IMR-90 (cell line): ENCODE data around the gene CPEB2. TPM values are rescaled to one million over a fixed set of nuclear protein-coding genes. Genes with fewer than 3 reads are reported as not detected.

Experiments
- ATAC-seq: fragments of 200-7000 bp; cut with Tn5 transposase; 2 replicates; pipeline ENCODE4 v1.9.1; 2020; ENCODE audit warnings: low read depth, mild to moderate bottlenecking, moderate library complexity
- BruUV-seq: library from RNA; stranded (reverse); fragments of 400-500 nt; replicated peaks from 2 replicates; lab custom pipeline; 2021; lab: Mats Ljungman, UMichigan
- CTCF ChIA-PET: fragments of 300-600 bp; formaldehyde crosslinking; extraction: SDS; loops from one replicate; lab custom pipeline; 2021; ENCODE audit warnings: antibody characterized with exemption; lab: Yijun Ruan, JAX
- POLR2A ChIA-PET: fragments of 300-600 bp; sonication (Branson Sonifier 250); formaldehyde crosslinking; loops from one replicate; lab custom pipeline; 2022; ENCODE audit warnings: antibody characterized with exemption; ENCODE audit not compliant: unreplicated experiment; lab: Charles Lee
- DNase-seq: peaks from one replicate; pipeline ENCODE4 v3.0.0; 2013
- H2AFZ ChIP-seq: replicated peaks from 2 replicates; pipeline ENCODE3; 2013; ENCODE audit warnings: low read length, mild to moderate bottlenecking; ENCODE audit not compliant: poor library complexity
- H2AK5ac ChIP-seq: 2 replicates; pipeline ENCODE4 v1.6.1; 2013; ENCODE audit warnings: low read depth, low read length, inconsistent platforms
- H2AK9ac ChIP-seq: replicated peaks from 2 replicates; pipeline ENCODE3; 2013; ENCODE audit warnings: mild to moderate bottlenecking, low read depth, low read length, moderate library complexity; ENCODE audit not compliant: poor library complexity
- H2BK120ac ChIP-seq: 2 replicates; pipeline ENCODE4 v1.6.1; 2013; ENCODE audit warnings: low read depth, low read length, inconsistent platforms
- H2BK15ac ChIP-seq: 3 replicates; pipeline ENCODE4 v1.6.1; 2013; ENCODE audit warnings: low read depth, low read length, inconsistent platforms
- H2BK20ac ChIP-seq: 2 replicates; pipeline ENCODE4 v1.6.1; 2013; ENCODE audit warnings: low read depth, mild to moderate bottlenecking, inconsistent platforms, low read length, moderate library complexity
- H2BK5ac ChIP-seq: 2 replicates; pipeline ENCODE4 v1.6.1; 2013; ENCODE audit warnings: mild to moderate bottlenecking, low read depth, low read length, inconsistent platforms; ENCODE audit not compliant: poor library complexity, severe bottlenecking
- H3K14ac ChIP-seq: replicated peaks from 2 replicates; pipeline ENCODE4 v1.6.1; 2013; ENCODE audit warnings: low read depth, low read length, inconsistent platforms
- H3K18ac ChIP-seq: 2 replicates; pipeline ENCODE4 v1.6.1; 2013; ENCODE audit warnings: low read depth, low read length, control low read depth
- H3K23ac ChIP-seq: 2 replicates; pipeline ENCODE4 v1.6.1; 2013; ENCODE audit warnings: low read depth, low read length, inconsistent platforms
- H3K27ac ChIP-seq: 2 replicates; pipeline ENCODE4 v1.5.1; 2013; ENCODE audit warnings: mild to moderate bottlenecking, control low read depth, low read length; ENCODE audit not compliant: insufficient read depth
- H3K27me3 ChIP-seq: 2 replicates; pipeline ENCODE4 v1.6.1; 2013; ENCODE audit warnings: low read length; ENCODE audit not compliant: control insufficient read depth, insufficient read depth
- H3K36me3 ChIP-seq: 2 replicates; pipeline ENCODE4 v1.6.1; 2013; ENCODE audit warnings: low read length, mixed read lengths; ENCODE audit not compliant: control insufficient read depth, insufficient read depth
- H3K4ac ChIP-seq: 2 replicates; pipeline ENCODE4 v1.6.1; 2013; ENCODE audit warnings: low read depth, low read length, inconsistent platforms
- H3K4me1 ChIP-seq: 2 replicates; pipeline ENCODE4 v1.6.1; 2013; ENCODE audit warnings: low read length, mixed read lengths; ENCODE audit not compliant: control insufficient read depth, insufficient read depth
- H3K4me2 ChIP-seq: 2 replicates; pipeline ENCODE4 v1.6.1; 2013; ENCODE audit warnings: low read depth, mild to moderate bottlenecking, control low read depth, low read length, moderate library complexity
- H3K4me3 ChIP-seq: 2 replicates; pipeline ENCODE4 v1.5.1; 2013; ENCODE audit warnings: low read depth, mild to moderate bottlenecking, control low read depth, low read length, moderate library complexity; ENCODE audit not compliant: insufficient read depth
- H3K56ac ChIP-seq: 2 replicates; pipeline ENCODE4 v1.6.1; 2013; ENCODE audit warnings: low read length, inconsistent platforms; ENCODE audit not compliant: insufficient read depth; ENCODE audit errors: extremely low read depth
- H3K79me1 ChIP-seq, 2 experiments: 2 replicates each; pipeline ENCODE4 v1.6.1; 2013; ENCODE audit warnings: low read length in 2 of 2, inconsistent platforms in 1 of 2, low read depth in 1 of 2
- H3K9ac ChIP-seq: 2 replicates; pipeline ENCODE4 v1.6.1; 2013; ENCODE audit warnings: low read depth, low read length, control low read depth
- H3K9me1 ChIP-seq: 2 replicates; pipeline ENCODE4 v1.6.1; 2013; ENCODE audit warnings: low read length, inconsistent platforms; ENCODE audit not compliant: insufficient read depth
- H3K9me3 ChIP-seq: 2 replicates; pipeline ENCODE4 v1.6.1; 2013; ENCODE audit warnings: low read length; ENCODE audit not compliant: control insufficient read depth, insufficient read depth
- H4K20me1 ChIP-seq: 2 replicates; pipeline ENCODE4 v1.6.1; 2013; ENCODE audit warnings: low read length, inconsistent platforms; ENCODE audit not compliant: insufficient read depth
- H4K5ac ChIP-seq: 2 replicates; pipeline ENCODE4 v1.6.1; 2013; ENCODE audit warnings: mild to moderate bottlenecking, low read depth, low read length, control low read depth
- H4K8ac ChIP-seq, 2 experiments: 2 replicates each; pipeline ENCODE4 v1.6.1; 2013; ENCODE audit warnings: low read depth in 2 of 2, low read length in 2 of 2, control low read depth in 1 of 2, inconsistent platforms in 1 of 2
- H4K91ac ChIP-seq: 2 replicates; pipeline ENCODE4 v1.6.1; 2013; ENCODE audit warnings: low read depth, low read length, inconsistent platforms; ENCODE audit not compliant: insufficient read depth
- BHLHE40 ChIP-seq: fragments of 150-350 bp; IDR thresholded peaks from 2 replicates; pipeline ENCODE4 v1.6.1; 2016; ENCODE audit warnings: mild to moderate bottlenecking, low read depth, low read length
- CEBPB ChIP-seq: IDR thresholded peaks from 2 replicates; pipeline ENCODE4 v1.6.1; 2012; ENCODE audit warnings: low read depth, low read length, improper control_type of control experiment
- CHD1 ChIP-seq: IDR thresholded peaks from 2 replicates; pipeline ENCODE4 v1.6.1; 2012; ENCODE audit warnings: low read depth, low read length, improper control_type of control experiment
- FOS ChIP-seq: fragments of 150-350 bp; IDR thresholded peaks from 2 replicates; pipeline ENCODE4 v1.6.1; 2016; ENCODE audit warnings: low read depth, low read length
- MAFK ChIP-seq: IDR thresholded peaks from 2 replicates; pipeline ENCODE4 v1.6.1; 2012; ENCODE audit warnings: low read depth, low read length, improper control_type of control experiment
- MAZ ChIP-seq: IDR thresholded peaks from 2 replicates; pipeline ENCODE4 v1.6.1; 2012; ENCODE audit warnings: low read depth, mild to moderate bottlenecking, low read length, improper control_type of control experiment, moderate library complexity, borderline replicate concordance
- MXI1 ChIP-seq: IDR thresholded peaks from 2 replicates; pipeline ENCODE4 v1.6.1; 2012; ENCODE audit warnings: low read depth, mild to moderate bottlenecking, low read length, moderate library complexity, borderline replicate concordance
- NFE2L2 ChIP-seq: fragments of 150-350 bp; IDR thresholded peaks from 2 replicates; pipeline ENCODE4 v1.6.1; 2016; ENCODE audit warnings: low read depth, mild to moderate bottlenecking, low read length
- POLR2A ChIP-seq: IDR thresholded peaks from 2 replicates; pipeline ENCODE4 v1.6.1; 2012; ENCODE audit warnings: mild to moderate bottlenecking, low read depth, low read length
- RAD21 ChIP-seq: IDR thresholded peaks from 2 replicates; pipeline ENCODE4 v1.6.1; 2012; ENCODE audit warnings: low read length, improper control_type of control experiment
- RCOR1 ChIP-seq: IDR thresholded peaks from 2 replicates; pipeline ENCODE4 v1.6.1; 2012; ENCODE audit warnings: mild to moderate bottlenecking, low read length, improper control_type of control experiment; ENCODE audit not compliant: insufficient replicate concordance
- RFX5 ChIP-seq: IDR thresholded peaks from 2 replicates; pipeline ENCODE4 v1.8.0; 2012; ENCODE audit warnings: low read depth, mild to moderate bottlenecking, low read length, moderate library complexity
- SMC3 ChIP-seq: fragments of 150-350 bp; IDR thresholded peaks from 2 replicates; pipeline ENCODE4 v1.6.1; 2016; ENCODE audit warnings: low read depth, mild to moderate bottlenecking, antibody characterized with exemption, low read length, moderate library complexity
- WGBS, 2 experiments: methylation state at CpG; one replicate each; pipeline versions ENCODE4 v1.1.5 to v1.1.7; 2013; ENCODE audit warnings: missing lambda C conversion rate in 2 of 2; ENCODE audit not compliant: insufficient read length in 1 of 2; ENCODE audit errors: extremely low coverage in 2 of 2; 5-methylcytosine and 5-hydroxymethylcytosine counted together
- dilution Hi-C: fragments of 300-500 bp; cut with HindIII; formaldehyde crosslinking; loops from one replicate; pipeline ENCODE4 v1.14.3; 2018; ENCODE audit warnings: low sequenced_read_pairs; ENCODE audit not compliant: unreplicated experiment
- in situ Hi-C: fragments of 300-500 bp; cut with MboI; formaldehyde crosslinking; loops from 3 replicates; pipeline ENCODE4 v1.14.3; 2019; ENCODE audit warnings: low sequenced_read_pairs, inconsistent platforms, mixed read lengths
- intact Hi-C: fragments of 100-400 bp; cut with micrococcal nuclease; formaldehyde crosslinking; loops from 2 replicates; pipeline ENCODE4 v1.10.0; 2022
- polyA plus RNA-seq, 3 experiments: library from polyadenylated mRNA; depleted of rRNA; stranded (reverse); fragments of >200 nt; gene quantifications; 2 replicates each; pipeline ENCODE4 v1.2.3, GENCODE V29; 2012; ENCODE audit warnings: low replicate concordance in 1 of 3
- total RNA-seq: library from RNA; depleted of rRNA; stranded (reverse); fragments of >200 nt; gene quantifications from 2 replicates; pipeline ENCODE4 v1.2.3, GENCODE V29; 2012
- TF ChIP-seq, protein P1 (sequence below): fragments of 150-350 bp; IDR thresholded peaks from 2 replicates; pipeline ENCODE4 v1.6.1; 2017; ENCODE audit warnings: mild to moderate bottlenecking, antibody characterized with exemption, low read length, low read depth
- TF ChIP-seq, protein P2 (sequence below): fragments of 150-350 bp; IDR thresholded peaks from 2 replicates; pipeline ENCODE4 v1.6.1; 2016; ENCODE audit warnings: low read depth, mild to moderate bottlenecking, low read length, moderate library complexity, borderline replicate concordance
- TF ChIP-seq, protein P3 (sequence below): conservative IDR thresholded peaks from 2 replicates; pipeline ENCODE4 v1.5.1; 2012; ENCODE audit warnings: mild to moderate bottlenecking, low read depth, low read length, improper control_type of control experiment

Gene CPEB2
- total and polyA plus RNA-seq, 2 of the 4 experiments (the other 2 are of a cell fraction): 10.6 to 12.0 TPM

DNA sequence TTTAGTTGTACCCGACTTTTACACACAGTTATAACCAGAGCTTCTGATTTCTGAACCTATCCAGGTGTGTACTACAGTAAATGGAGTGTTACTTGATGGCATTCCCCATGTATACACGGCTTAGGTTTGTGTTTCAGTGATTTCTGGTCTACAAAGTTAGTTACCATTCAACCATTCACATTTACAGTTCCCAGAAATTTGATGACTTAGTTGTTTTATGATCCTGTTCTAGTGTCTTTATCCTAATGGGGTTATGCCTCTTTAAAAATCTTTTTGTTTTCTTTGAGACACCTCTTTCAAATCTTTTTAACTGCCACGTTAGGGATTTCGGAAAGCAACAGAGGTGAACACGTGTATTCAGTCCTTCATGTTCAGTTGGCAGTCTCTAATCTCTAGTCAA, 23.4 kb downstream of the CPEB2 start:
- peaks cover 10% of the 10 kb centered on the region; the same call in 1 of the 2 replicates for H4K20me1 ChIP-seq
- H2AK5ac ChIP-seq: no peak overlapping the region
- ATAC-seq (no peak), DNase-seq (no peak)
- intact Hi-C loops: no loop called here
- POLR2A ChIA-PET: no interaction called here
- H3K4me3 ChIP-seq: no peak overlapping the region
- H2AK9ac ChIP-seq: no peak overlapping the region
- H2BK15ac ChIP-seq: no peak overlapping the region
- H3K9me1 ChIP-seq: no peaks in the 10 kb centered on the region
- no peak overlapping the region for H3K4me2 ChIP-seq
- peaks cover 9 to 31% of the 10 kb centered on the region in 2 experiments; a peak in 3 of 4 replicates for H3K79me1 ChIP-seq
- TF ChIP-seq CHD1 (no peak), MXI1 (no peak), MAZ (no peak), CEBPB (no peak), MAFK (no peak), BHLHE40 (no peak), NFE2L2 (no peak), POLR2A (no peak), FOS (no peak), RCOR1 (no peak), RAD21 (no peak), RFX5 (no peak), SMC3 (no peak)
- TF ChIP-seq, protein P1, sequence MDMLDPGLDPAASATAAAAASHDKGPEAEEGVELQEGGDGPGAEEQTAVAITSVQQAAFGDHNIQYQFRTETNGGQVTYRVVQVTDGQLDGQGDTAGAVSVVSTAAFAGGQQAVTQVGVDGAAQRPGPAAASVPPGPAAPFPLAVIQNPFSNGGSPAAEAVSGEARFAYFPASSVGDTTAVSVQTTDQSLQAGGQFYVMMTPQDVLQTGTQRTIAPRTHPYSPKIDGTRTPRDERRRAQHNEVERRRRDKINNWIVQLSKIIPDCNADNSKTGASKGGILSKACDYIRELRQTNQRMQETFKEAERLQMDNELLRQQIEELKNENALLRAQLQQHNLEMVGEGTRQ: no peak
- TF ChIP-seq, protein P2, sequence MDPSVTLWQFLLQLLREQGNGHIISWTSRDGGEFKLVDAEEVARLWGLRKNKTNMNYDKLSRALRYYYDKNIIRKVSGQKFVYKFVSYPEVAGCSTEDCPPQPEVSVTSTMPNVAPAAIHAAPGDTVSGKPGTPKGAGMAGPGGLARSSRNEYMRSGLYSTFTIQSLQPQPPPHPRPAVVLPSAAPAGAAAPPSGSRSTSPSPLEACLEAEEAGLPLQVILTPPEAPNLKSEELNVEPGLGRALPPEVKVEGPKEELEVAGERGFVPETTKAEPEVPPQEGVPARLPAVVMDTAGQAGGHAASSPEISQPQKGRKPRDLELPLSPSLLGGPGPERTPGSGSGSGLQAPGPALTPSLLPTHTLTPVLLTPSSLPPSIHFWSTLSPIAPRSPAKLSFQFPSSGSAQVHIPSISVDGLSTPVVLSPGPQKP: no peak
- TF ChIP-seq, protein P3, sequence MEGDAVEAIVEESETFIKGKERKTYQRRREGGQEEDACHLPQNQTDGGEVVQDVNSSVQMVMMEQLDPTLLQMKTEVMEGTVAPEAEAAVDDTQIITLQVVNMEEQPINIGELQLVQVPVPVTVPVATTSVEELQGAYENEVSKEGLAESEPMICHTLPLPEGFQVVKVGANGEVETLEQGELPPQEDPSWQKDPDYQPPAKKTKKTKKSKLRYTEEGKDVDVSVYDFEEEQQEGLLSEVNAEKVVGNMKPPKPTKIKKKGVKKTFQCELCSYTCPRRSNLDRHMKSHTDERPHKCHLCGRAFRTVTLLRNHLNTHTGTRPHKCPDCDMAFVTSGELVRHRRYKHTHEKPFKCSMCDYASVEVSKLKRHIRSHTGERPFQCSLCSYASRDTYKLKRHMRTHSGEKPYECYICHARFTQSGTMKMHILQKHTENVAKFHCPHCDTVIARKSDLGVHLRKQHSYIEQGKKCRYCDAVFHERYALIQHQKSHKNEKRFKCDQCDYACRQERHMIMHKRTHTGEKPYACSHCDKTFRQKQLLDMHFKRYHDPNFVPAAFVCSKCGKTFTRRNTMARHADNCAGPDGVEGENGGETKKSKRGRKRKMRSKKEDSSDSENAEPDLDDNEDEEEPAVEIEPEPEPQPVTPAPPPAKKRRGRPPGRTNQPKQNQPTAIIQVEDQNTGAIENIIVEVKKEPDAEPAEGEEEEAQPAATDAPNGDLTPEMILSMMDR: no peak
- no peak overlapping the region for H4K5ac ChIP-seq
- H2AFZ ChIP-seq: no peak overlapping the region
- WGBS, 2 experiments: no CpG with 5 or more reads among the region's 5 CpGs
- no peak overlapping the region for H3K23ac ChIP-seq
- CTCF ChIA-PET: interaction anchor here (1.2 kb wide), 1 partner anchor 18 kb away, joined by 4 read pairs; no protein-coding TSS in a partner anchor
- 0 out of 2 replicates have a peak, but pooled peaks cover 2% of the 10 kb centered on the region for H3K4me1 ChIP-seq
- H2BK120ac ChIP-seq: no peak overlapping the region
- peaks cover 1% of the 10 kb centered on the region; the same call in 1 of the 2 replicates for H3K36me3 ChIP-seq
- H3K9ac ChIP-seq: no peak overlapping the region
- no peak overlapping the region for H3K56ac ChIP-seq
- no peak overlapping the region for H3K4ac ChIP-seq
- H2BK5ac ChIP-seq: no peak overlapping the region
- in situ Hi-C loops: no loop called here
- no peaks in the 10 kb centered on the region for H3K9me3 ChIP-seq
- no peak overlapping the region for H4K8ac ChIP-seq
- H3K18ac ChIP-seq: no peak overlapping the region; the same call in 1 of the 2 replicates
- H3K14ac ChIP-seq: no peak overlapping the region
- no peaks in the 10 kb centered on the region for H3K27me3 ChIP-seq
- no peak overlapping the region for H3K27ac ChIP-seq
- dilution Hi-C loops: no loop called here
- no peak overlapping the region for H2BK20ac ChIP-seq
- BruUV-seq: no TSS peak
- no peak overlapping the region for H4K91ac ChIP-seq
